Thyroid gland (tissue), 4 donors: Measurements from ENCODE around the gene ARHGAP22. TPM values are rescaled to one million over a fixed set of nuclear protein-coding genes. Genes with fewer than 3 reads are reported as not detected.

Experiments
- DNase-seq, 2 donors: peaks; one replicate each; pipeline ENCODE4 v3.0.0-alpha.2; 2019
- H3K27ac ChIP-seq, 3 donors: fragments of 200-600 bp; sonication (generic); 1 replicate in 2 of 3; 2 replicates in 1 of 3; pipeline ENCODE4 v1.5.1; 2016 to 2019; ENCODE audit warnings: mild to moderate bottlenecking in 1 of 3, moderate library complexity in 1 of 3
- H3K27me3 ChIP-seq: fragments of 200-600 bp; sonication (generic); one replicate; pipeline ENCODE4 v1.5.1; 2019
- H3K36me3 ChIP-seq, 2 donors: fragments of 200-600 bp; sonication (generic); one replicate each; pipeline ENCODE4 v1.5.1; 2016 to 2019
- H3K4me1 ChIP-seq, 2 donors: fragments of 200-600 bp; sonication (generic); one replicate each; pipeline ENCODE4 v1.5.1; 2017 to 2019
- H3K4me3 ChIP-seq, 3 donors: fragments of 200-600 bp; sonication (generic); replicated peaks in 1 of 3; 1 replicate in 2 of 3; 2 replicates in 1 of 3; pipeline ENCODE4 v1.5.1; 2016; ENCODE audit warnings: mild to moderate bottlenecking in 1 of 3
- H3K9me3 ChIP-seq: fragments of 200-600 bp; sonication (generic); one replicate; pipeline ENCODE4 v1.5.1; 2017
- POLR2A ChIP-seq, 2 donors: fragments of 450-650 bp; IDR thresholded peaks; one replicate each; pipeline ENCODE4 v1.6.1; 2017; ENCODE audit warnings: antibody characterized with exemption in 2 of 2, mild to moderate bottlenecking in 2 of 2, moderate library complexity in 1 of 2
- WGBS, 2 donors: methylation state at CpG; one replicate each; pipeline ENCODE4 v1.1.5; 2017; 5-methylcytosine and 5-hydroxymethylcytosine counted together
- intact Hi-C: fragments of 100-400 bp; cut with DNase I; formaldehyde crosslinking; loops from one replicate; pipeline ENCODE4 v1.15.1; 2023
- total RNA-seq, 4 donors: library from RNA; depleted of rRNA; stranded (reverse); fragments of >200 nt; gene quantifications; one replicate each; pipeline ENCODE4 v1.2.3, GENCODE V29; 2016
- TF ChIP-seq, protein P1 (sequence below), 6 experiments: fragments of 200-600 bp in 3 of 6; fragments of 450-650 bp in 3 of 6; sonication (generic) in 3 of 6; IDR thresholded peaks; one replicate each; pipeline ENCODE4 v1.5.1; 2016 to 2019; ENCODE audit warnings: antibody characterized with exemption in 6 of 6, mild to moderate bottlenecking in 2 of 6, inconsistent platforms in 1 of 6, moderate library complexity in 1 of 6

Gene ARHGAP22
- total RNA-seq, 4 donors from 2014 or later, result 3.4 to 29.5 (median 19.1) TPM

DNA sequence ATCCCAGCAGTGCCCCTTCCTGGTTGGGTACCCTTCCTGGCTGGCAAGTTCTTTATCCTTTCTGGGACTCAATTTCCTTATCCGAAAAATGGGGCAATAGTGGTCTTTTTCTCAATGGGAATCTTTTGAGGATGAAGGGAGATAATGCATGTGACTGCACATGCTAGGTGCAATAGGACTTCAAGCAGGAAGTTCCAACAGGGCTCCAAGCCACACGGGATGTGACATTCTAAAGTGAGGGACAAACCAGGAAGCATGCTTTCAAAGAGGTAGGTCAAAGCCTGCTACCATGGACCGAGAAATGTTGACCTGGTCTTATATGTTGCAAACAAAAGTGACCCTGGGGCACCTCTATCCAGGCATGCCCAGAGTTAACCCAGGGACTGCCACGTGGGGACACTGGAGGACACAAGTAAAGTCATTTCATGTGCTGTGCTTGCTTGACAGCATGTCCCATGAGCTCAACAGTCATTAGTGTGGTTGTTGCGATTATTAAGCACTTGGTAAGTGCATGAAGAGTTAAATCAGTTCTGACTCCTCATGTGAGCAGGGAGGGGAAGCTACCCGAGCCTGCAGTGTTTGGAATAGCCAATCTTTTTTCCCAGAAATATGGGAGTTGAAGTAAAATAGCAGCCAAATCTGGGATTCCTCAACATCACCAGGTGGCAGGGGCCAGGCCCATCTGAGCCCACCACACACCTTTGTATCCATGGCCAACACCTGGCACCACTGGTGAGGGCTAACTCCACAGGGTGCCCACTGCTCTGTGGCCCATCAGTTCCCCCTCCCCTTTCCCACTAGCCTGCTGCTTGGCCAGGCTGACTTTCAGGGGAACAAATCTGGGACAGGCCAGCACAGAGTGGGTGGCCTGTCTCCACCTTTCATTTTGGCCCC is 5.7 kb downstream of the ARHGAP22 start:
- TF ChIP-seq, protein P1, sequence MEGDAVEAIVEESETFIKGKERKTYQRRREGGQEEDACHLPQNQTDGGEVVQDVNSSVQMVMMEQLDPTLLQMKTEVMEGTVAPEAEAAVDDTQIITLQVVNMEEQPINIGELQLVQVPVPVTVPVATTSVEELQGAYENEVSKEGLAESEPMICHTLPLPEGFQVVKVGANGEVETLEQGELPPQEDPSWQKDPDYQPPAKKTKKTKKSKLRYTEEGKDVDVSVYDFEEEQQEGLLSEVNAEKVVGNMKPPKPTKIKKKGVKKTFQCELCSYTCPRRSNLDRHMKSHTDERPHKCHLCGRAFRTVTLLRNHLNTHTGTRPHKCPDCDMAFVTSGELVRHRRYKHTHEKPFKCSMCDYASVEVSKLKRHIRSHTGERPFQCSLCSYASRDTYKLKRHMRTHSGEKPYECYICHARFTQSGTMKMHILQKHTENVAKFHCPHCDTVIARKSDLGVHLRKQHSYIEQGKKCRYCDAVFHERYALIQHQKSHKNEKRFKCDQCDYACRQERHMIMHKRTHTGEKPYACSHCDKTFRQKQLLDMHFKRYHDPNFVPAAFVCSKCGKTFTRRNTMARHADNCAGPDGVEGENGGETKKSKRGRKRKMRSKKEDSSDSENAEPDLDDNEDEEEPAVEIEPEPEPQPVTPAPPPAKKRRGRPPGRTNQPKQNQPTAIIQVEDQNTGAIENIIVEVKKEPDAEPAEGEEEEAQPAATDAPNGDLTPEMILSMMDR (IDR thresholded peaks at IDR 0.05), result no peak
- TF ChIP-seq POLR2A (IDR thresholded peaks at IDR 0.05), result no peak

DNA sequence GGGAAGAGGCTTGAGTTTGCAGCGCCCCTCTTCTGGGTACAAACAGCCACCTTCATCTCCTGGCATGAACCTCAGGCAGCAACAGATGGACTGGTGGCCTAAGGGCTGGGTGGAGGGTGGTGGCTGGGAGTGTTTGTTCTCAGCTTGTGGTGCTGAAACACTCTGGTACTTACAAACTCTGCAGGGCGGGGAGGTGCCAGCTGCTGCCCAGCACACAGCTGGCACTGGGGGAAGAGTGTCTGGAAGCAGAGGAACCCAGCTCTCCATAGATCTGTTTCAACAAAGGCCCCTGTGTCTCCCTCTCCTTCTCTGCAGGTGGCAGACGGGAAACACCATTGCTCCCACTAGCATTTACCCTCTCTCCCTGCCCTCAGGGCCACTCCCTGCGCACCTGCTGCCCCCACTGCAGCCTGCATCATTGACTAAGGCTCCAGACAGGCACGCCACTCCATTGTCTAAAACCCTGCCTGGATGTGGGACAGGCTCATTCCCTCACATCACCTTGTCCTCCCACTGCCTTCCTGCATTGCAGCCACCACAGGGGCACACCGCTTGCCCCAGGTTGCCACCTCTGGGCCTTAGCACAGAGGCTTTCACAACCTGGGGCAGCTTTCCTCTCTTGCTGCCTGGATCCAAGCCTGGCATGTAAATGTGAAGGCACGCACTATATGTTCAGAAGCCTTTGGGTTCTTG is 6.5 kb downstream of the ARHGAP22 start:
- WGBS, 2 donors, result 91 to 92% methylated on average over 7 of the region's 7 CpGs
- Histone ChIP-seq H3K4me3 (no peak overlapping the region), H3K27ac (no peak overlapping the region), H3K9me3 (no peaks in the 10 kb centered on the region), H3K4me1 (no peaks in the 10 kb centered on the region), H3K36me3 (no peaks in the 10 kb centered on the region), H3K27me3 (no peaks in the 10 kb centered on the region)
- intact Hi-C loops, result no loop called here
- TF ChIP-seq, protein P1 (IDR thresholded peaks at IDR 0.05), result no peak
- TF ChIP-seq POLR2A (IDR thresholded peaks at IDR 0.05), result no peak
- no peak for DNase-seq

More for the DNA sequence above, 5.7 kb downstream of the ARHGAP22 start:
- Histone ChIP-seq H3K4me3 (no peak overlapping the region), H3K4me1 (peaks cover under 1 to 2% of the 10 kb centered on the region in 2 donors), H3K27me3 (no peaks in the 10 kb centered on the region), H3K9me3 (no peaks in the 10 kb centered on the region), H3K27ac (no peak overlapping the region), H3K36me3 (no peaks in the 10 kb centered on the region)
- intact Hi-C loops, result no loop called here
- no peak for DNase-seq
- WGBS, 2 donors, result 82 to 83% methylated on average over 6 of the region's 6 CpGs

DNA sequence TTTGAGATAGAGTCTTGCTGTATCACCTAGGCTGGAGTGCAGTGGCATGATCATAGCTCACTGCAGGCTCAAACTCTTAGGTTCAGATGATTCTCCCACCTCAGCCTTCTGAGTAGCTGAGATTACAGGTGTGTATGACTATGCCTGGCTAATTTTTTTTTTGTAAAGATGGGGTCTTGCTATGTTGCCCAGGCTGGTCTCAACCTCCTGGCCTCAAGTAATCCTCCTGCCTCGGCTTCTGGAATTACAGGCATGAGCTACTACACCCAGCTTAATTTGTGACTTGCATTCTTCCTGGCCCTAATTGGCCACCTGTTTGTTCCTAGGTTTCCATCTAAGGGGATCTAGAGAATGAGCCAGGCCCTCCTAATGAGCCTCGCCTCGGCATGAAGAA is 9.3 kb downstream of the ARHGAP22 start:
- WGBS, 2 donors, result 92 to 93% methylated on average over 3 of the region's 3 CpGs
- TF ChIP-seq POLR2A (IDR thresholded peaks at IDR 0.05), result no peak
- TF ChIP-seq, protein P1 (IDR thresholded peaks at IDR 0.05), result no peak

DNA sequence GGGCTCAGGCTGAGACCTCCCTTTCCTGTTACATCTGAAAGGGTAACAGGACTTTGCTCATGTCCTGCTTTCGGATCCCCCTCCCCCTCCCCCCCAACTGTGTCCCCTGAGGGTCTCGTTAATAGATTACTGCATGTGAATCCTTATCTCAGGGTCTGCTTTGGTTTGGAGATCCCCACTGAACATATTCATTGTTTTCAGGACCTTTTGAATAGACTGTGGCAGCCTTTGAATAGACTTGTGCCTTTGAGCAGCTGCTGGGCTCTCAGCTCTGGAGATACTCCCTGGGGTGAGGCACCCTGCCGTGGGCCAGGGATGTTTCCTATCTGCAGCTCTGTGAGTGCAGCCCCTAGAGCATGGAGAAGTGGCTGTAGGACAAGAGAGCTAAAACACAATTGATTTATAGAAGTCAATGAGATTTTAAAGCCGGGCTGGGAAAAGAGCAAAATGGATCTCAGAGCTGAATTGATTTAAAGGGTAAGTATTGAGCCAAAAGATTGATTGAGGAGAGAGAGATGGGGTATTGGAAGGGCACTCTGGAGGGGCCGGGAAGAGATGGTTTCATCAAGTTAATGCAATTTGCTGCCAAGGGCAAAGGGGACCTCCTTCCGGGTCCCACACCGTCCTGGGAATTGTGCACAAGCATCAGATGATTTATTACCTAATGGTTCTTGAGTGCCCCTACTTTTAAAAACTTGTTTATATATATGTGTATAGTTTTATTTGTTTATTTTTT is 9.9 kb downstream of the ARHGAP22 start:
- H3K36me3 ChIP-seq, result no peaks in the 10 kb centered on the region
- WGBS, 2 donors, result 66 to 71% methylated on average over 7 of the region's 7 CpGs
- H3K27me3 ChIP-seq, result no peaks in the 10 kb centered on the region
- intact Hi-C loops, result no loop called here
- TF ChIP-seq, protein P1 (IDR thresholded peaks at IDR 0.05), result no peak
- no peak for TF ChIP-seq POLR2A (IDR thresholded peaks at IDR 0.05)
- H3K9me3 ChIP-seq, result no peaks in the 10 kb centered on the region
- H3K4me3 ChIP-seq, result no peak overlapping the region
- no peak for DNase-seq
- no peaks in the 10 kb centered on the region for H3K4me1 ChIP-seq
- H3K27ac ChIP-seq, result no peak overlapping the region

More for the DNA sequence above, 9.3 kb downstream of the ARHGAP22 start:
- Histone ChIP-seq H3K9me3 (no peaks in the 10 kb centered on the region), H3K27me3 (no peaks in the 10 kb centered on the region), H3K36me3 (no peaks in the 10 kb centered on the region), H3K4me3 (no peak overlapping the region), H3K27ac (no peak overlapping the region), H3K4me1 (no peaks in the 10 kb centered on the region)
- DNase-seq, result no peak
- intact Hi-C loops, result no loop called here
